ENCODE results near the gene GLYR1. TPM values are rescaled to one million over a fixed set of nuclear protein-coding genes. Genes with fewer than 3 reads are reported as not detected.

Gene GLYR1
- total and polyA plus RNA-seq, 9 of the 15 experiments (the other 6 are each of a cell fraction or from before 2014, with no cell fraction given): 6.7 to 99.2 (median 60.2) TPM

- TF ChIP-seq PURB (CRISPR knock-in tag; IDR thresholded peaks at IDR 0.05; ENCODE audit: low read depth): no peak
- TF ChIP-seq MAFG (tag; conservative IDR thresholded peaks at IDR 0.05): no peak
- TF ChIP-seq KDM2B (CRISPR knock-in tag; IDR thresholded peaks at IDR 0.05): no peak
- TF ChIP-seq MECOM (CRISPR knock-in tag; IDR thresholded peaks at IDR 0.05): no peak
- no peak for TF ChIP-seq SMARCA4 (IDR thresholded peaks at IDR 0.05)
- TF ChIP-seq, protein P1, sequence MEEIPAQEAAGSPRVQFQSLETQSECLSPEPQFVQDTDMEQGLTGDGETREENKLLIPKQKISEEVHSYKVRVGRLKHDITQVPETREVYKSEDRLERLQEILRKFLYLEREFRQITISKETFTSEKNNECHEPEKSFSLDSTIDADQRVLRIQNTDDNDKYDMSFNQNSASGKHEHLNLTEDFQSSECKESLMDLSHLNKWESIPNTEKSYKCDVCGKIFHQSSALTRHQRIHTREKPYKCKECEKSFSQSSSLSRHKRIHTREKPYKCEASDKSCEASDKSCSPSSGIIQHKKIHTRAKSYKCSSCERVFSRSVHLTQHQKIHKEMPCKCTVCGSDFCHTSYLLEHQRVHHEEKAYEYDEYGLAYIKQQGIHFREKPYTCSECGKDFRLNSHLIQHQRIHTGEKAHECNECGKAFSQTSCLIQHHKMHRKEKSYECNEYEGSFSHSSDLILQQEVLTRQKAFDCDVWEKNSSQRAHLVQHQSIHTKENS (CRISPR knock-in tag; IDR thresholded peaks at IDR 0.05): no peak
- TF ChIP-seq MCM2 (IDR thresholded peaks at IDR 0.05; ENCODE audit: low read depth): no peak
- no peak for TF ChIP-seq ZKSCAN1 (IDR thresholded peaks at IDR 0.05; ENCODE audit: low read depth, low read length)
- TF ChIP-seq ZNF551 (CRISPR knock-in tag; IDR thresholded peaks at IDR 0.05): no peak
- no peak for TF ChIP-seq CBX3 (IDR thresholded peaks at IDR 0.05; ENCODE audit: borderline replicate concordance in 1 of 2, low read length in 2 of 2)
- TF ChIP-seq CREBBP (IDR thresholded peaks at IDR 0.05; ENCODE audit: low read depth, low read length): no peak
- TF ChIP-seq TCF7 (IDR thresholded peaks at IDR 0.05; ENCODE audit: borderline replicate concordance): peak; percentile 55; the same call in 1 of the 2 replicates
- TF ChIP-seq, protein P2, sequence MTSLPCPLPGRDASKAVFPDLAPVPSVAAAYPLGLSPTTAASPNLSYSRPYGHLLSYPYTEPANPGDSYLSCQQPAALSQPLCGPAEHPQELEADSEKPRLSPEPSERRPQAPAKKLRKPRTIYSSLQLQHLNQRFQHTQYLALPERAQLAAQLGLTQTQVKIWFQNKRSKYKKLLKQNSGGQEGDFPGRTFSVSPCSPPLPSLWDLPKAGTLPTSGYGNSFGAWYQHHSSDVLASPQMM (CRISPR knock-in tag; IDR thresholded peaks at IDR 0.05): no peak
- TF ChIP-seq GTF2F1 (IDR thresholded peaks at IDR 0.05; ENCODE audit: low read depth, low read length): no peak
- no peak for TF ChIP-seq CC2D1A (IDR thresholded peaks at IDR 0.05)
- no peak for TF ChIP-seq ZNF707 (CRISPR knock-in tag; conservative IDR thresholded peaks at IDR 0.05)
- TF ChIP-seq MYBL2 (IDR thresholded peaks at IDR 0.05; ENCODE audit: low read depth): no peak
- no peak for TF ChIP-seq MYBL2 (CRISPR knock-in tag; IDR thresholded peaks at IDR 0.05; ENCODE audit: borderline replicate concordance)
- no peak for TF ChIP-seq ZNF280B (CRISPR knock-in tag; IDR thresholded peaks at IDR 0.05)
- peak; percentile 77; the same call in 1 of the 2 replicates for TF ChIP-seq EP400 (IDR thresholded peaks at IDR 0.05)
- peak; percentile 95 to 97 for TF ChIP-seq MNT (conservative IDR thresholded peaks at IDR 0.05)
- TF ChIP-seq NCOA4 (IDR thresholded peaks at IDR 0.05; ENCODE audit: partially characterized antibody): no peak
- TF ChIP-seq TOE1 (IDR thresholded peaks at IDR 0.05; ENCODE audit: borderline replicate concordance): peak; percentile 98
- no peak for TF ChIP-seq TOE1 (CRISPR knock-in tag; IDR thresholded peaks at IDR 0.05; ENCODE audit: borderline replicate concordance, low read depth)
- TF ChIP-seq THRAP3 (IDR thresholded peaks at IDR 0.05; ENCODE audit: borderline replicate concordance): no peak
Measured at GRCh38 chr16:4846901-4847773, at the start of gene GLYR1, which contains the start of gene UBN1 (continued).

Measured in K562 (cell line).